GM21360 (cell line): ENCODE results near the gene SLC35F1.

Source experiments
- ATAC-seq: cut with Tn5 transposase; IDR thresholded peaks from one replicate; pipeline ENCODE4 v1.9.1; 2021; ENCODE audit warnings: mild to moderate bottlenecking, moderate library complexity; ENCODE audit not compliant: unreplicated experiment

SLC35F1 gene

GRCh38 chr6:118186672-118187567, 279.9 kb downstream of the SLC35F1 start:
- ATAC-seq: peak; percentile 69

DNA sequence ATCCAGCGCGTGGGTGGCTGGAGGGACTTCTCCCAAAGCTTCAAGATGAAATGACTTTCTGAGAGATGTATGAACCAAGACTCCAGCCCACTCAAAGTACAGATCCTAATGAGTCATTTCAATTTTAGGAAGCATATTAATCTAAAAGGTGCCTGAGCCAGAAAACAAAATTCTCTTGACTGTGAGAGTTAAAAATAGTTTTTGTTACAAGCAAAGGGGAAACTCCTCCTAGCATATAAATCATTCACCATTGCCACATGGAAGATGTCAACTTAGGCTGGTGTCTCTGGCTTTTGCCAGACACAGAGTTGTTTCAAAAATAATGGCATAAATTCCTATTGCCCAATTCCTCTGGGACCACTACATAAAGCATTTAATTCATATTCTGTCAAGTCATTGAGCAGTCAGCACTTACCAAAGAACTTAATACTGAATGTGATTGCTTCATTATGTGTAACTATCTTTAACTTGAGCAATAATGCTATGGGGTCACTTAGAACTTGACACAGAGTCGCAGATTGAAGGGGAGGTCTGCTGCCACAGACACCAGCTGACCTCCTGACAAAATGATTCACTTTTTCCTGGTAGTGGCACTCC, 280.6 kb downstream of the SLC35F1 start:
- peak; percentile 52 for ATAC-seq

- no peak for ATAC-seq
Measured at GRCh38 chr6:118188561-118188960, 281.5 kb downstream of the SLC35F1 start.

DNA sequence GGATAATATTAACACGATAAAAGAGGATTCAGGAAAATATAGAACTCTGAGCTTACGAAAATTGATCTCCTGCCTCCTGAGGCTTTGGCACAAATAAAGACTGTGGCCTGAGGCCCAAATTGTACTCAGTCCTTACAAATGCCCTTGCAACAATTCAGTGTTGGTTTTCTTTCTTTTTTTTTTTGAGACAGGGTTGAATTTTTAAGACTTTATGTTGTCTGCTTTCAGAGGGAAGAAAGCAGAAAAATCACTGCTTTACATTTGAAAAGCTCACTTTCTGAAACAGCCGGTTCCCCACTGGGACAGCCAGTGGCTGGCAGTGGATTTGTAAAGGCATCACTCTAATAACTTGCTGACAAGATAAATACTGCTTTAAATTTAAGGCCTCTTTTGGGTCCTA, 290.5 kb downstream of the SLC35F1 start:
- ATAC-seq: no peak

- ATAC-seq: no peak
Measured at GRCh38 chr6:118198746-118199145, 291.7 kb downstream of the SLC35F1 start.

DNA sequence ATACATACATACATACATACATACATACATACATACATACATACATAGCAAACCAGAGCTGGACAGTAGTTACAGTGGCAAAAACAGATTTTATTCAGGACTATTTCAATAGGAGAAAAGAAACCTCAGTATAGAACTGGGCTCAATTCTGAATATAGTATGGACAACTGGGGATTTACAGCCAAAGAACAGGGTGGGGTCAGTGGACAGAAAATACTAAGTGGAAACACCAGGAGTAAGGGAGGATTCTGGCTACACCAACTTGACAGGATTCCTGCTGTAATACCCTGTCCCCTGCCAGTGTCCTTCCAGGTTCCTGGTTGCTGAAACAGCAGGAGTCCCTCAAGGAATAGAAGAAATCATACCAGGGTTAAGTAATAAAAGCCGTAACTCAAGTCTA, 293.1 kb downstream of the SLC35F1 start:
- no peak for ATAC-seq

DNA sequence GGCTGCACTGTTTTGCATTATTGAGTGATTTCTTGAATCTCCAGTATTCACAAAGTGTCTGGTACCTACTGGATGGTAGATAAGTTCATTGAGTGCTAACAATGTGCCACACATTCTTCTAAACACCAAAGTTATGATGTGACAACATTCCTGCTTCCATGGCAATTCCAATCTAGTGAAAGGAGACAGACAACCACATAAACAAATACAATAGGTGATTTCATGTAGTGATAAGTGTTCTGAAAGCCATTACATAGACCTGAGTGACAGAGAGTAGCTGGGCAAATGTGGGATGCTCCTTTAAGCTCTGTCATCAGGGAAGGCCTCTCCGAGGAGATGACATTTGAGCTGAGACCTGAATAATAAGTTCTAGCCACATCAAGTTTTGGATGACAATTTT, 295.5 kb downstream of the SLC35F1 start:
- no peak for ATAC-seq

DNA sequence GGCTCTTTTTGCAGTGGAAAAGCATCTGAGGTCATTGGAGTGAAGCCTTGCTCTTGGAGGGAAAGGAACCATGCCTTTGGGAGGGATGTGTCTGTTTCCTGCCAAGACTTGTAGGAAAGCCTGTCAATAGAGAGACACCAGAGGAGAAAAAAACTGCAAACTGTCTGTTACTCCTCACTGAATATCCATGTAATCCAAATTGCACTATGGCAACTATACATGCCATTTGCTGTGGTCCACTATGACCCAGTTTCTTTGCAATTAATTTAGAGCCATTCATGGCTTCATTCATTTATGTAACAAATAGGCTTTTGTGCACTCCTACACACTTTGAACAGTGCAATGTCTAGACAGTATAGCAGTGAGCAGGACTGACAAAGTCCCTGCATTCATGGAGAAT, 296.5 kb downstream of the SLC35F1 start:
- no peak for ATAC-seq

DNA sequence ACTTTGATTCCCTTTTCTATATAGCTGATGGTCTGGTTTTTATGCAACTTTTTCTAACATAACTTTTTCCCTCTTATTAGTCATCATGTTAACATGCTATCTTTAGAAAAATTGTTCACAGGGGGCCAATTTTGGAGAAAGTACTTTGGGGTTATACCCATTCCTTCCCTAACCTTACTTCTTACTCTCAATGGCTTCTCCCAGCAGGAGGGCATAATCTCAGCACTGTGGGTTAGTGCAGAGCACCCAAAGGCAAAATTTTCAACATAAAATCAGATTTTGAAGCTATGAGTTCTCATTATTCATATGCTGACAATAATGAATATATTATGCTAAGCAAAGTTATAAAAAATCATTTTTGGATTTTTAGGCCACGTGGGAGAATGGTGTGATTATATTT, 299.2 kb downstream of the SLC35F1 start:
- ATAC-seq: no peak

- ATAC-seq: no peak
Measured at GRCh38 chr6:118207947-118208346, 300.9 kb downstream of the SLC35F1 start.

- ATAC-seq: no peak
Measured at GRCh38 chr6:118212451-118213173, 305.5 kb downstream of the SLC35F1 start.

GRCh38 chr6:118215269-118215668, 308.2 kb downstream of the SLC35F1 start:
- no peak for ATAC-seq

DNA sequence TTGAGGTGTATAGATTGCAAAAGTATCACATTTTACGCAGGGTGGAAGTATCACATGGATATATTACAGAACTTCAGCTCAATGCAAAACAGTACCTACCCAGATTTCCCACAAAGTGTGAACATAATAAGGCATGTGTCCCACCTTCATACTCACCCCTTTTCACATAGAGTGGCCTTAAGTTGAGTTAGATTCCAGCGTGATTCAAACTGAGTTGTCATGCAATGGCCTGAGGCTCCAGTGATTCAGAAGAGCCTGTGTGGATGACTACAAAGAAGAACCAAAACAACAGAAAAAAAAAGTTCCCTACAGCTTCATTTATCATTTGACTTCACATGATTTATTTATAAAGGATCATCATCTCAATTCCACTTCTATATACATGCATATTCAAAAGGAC, 309.7 kb downstream of the SLC35F1 start:
- no peak for ATAC-seq

DNA sequence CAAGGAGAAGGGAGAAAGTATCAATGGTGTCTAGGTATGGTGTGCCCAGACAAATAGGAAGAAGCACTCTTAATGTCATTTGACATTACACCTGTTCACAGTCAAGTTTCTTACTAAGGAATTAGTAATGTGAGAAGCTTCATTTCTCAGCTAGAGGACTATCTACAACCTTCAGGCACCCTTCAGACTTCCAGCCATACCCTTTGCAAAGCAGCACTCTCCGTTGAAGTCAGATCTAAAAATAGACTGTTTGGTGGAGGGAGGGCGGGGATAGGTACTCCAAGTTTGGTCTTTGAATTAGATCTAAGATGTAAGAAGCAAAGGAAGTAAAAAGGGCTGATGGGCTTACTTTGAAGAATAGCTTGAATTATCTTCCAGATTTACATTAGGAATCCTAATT, 311.1 kb downstream of the SLC35F1 start:
- ATAC-seq: no peak

DNA sequence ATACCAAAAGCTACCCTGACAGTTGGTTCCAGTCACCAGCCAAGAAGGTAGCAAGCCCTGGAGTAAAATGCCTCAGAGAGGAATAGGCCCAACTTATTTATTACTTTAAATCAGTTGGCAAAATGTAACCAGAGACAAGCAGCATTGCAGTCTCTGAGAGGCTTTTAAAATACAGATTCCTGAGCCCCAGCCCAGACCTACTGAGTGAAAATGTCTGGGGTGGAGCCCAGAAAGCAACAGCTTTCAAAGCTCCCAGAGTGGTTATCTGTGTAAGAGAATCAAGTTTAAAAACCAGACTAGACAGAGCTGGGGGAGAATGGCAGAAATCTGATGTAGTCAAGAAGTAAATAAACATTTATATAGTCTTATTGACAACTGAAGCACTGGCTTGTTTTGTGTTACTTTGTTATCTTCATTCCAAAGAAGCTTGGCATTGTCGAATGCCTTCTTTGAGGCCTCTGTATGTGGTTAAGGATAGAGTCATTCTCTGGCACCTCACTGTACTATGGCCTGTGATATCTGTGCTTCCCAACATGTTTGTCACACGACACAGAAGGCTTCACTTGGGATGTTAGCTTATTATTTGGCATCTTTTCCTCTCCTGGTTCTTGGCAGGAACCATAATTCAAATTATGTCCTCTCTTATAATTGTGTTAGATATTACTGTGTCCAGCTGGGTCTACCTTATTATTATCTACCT, 313.5 kb downstream of the SLC35F1 start:
- ATAC-seq: no peak

- no peak for ATAC-seq
Measured at GRCh38 chr6:118223316-118223715, 316.3 kb downstream of the SLC35F1 start.

- ATAC-seq: no peak
Measured at GRCh38 chr6:118228886-118229285, 321.8 kb downstream of the SLC35F1 start.

GRCh38 chr6:118240878-118241528, 333.9 kb downstream of the SLC35F1 start:
- ATAC-seq: peak; percentile 82

GRCh38 chr6:118246406-118246805, 339.3 kb downstream of the SLC35F1 start:
- ATAC-seq: no peak

- ATAC-seq: no peak
Measured at GRCh38 chr6:118248171-118248570, 341.1 kb downstream of the SLC35F1 start.

DNA sequence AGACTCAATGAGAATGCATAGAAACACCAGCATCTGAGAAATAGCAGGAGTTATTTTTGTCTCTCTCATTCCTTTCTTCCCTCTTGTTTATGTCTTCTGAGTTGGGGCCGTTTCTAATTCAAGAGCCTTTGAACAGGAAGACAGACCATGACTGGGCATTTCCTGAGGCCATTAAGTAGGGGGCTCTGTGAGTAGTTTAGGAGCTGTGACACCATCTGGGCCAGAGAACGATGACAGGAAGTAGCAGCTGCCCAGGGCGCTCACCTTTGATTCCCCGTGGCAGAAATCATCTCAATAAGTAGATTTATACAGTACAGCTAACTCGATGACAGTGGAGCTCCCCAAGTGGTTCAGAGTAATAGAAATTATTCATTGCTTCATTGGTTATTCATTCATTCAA, 342.6 kb downstream of the SLC35F1 start:
- ATAC-seq: no peak
